H1 (cell line): Measurements from ENCODE around the gene MYLK. TPM values are rescaled to one million over a fixed set of nuclear protein-coding genes. Genes with fewer than 3 reads are reported as not detected.

Experiments used
- CTCF ChIA-PET: fragments of 300-600 bp; sonication (Branson Sonifier 250); formaldehyde crosslinking; loops from one replicate; lab custom pipeline; 2021; ENCODE audit not compliant: partially characterized antibody; lab: Charles Lee
- POLR2A ChIA-PET: fragments of 300-600 bp; sonication (Branson Sonifier 250); formaldehyde crosslinking; loops from one replicate; lab custom pipeline; 2021; ENCODE audit warnings: inconsistent platforms; ENCODE audit not compliant: partially characterized antibody; lab: Charles Lee
- DNase-seq, 2 experiments: peaks; one replicate each; pipeline versions ENCODE4 v3.0.0 to v3.0.0-alpha.2; 2010 to 2022; ENCODE audit warnings: low spot score in 2 of 2, low read depth in 1 of 2, mixed read lengths in 1 of 2
- FAIRE-seq: peaks from 2 replicates; lab custom pipeline; 2011; peaks lifted over from hg19 to GRCh38; lab: Jason Lieb, UNC
- H2AFZ ChIP-seq: 2 replicates; pipeline ENCODE4 v1.8.1; 2012; ENCODE audit warnings: low read length, inconsistent platforms
- H2AK5ac ChIP-seq: 2 replicates; pipeline ENCODE4 v1.6.1; 2013; ENCODE audit warnings: low read depth, low read length
- H2BK120ac ChIP-seq: replicated peaks from 2 replicates; pipeline ENCODE3; 2013; ENCODE audit warnings: low read depth, low read length, inconsistent platforms
- H2BK12ac ChIP-seq: 2 replicates; pipeline ENCODE4 v1.6.1; 2013; ENCODE audit warnings: low read depth, low read length
- H2BK15ac ChIP-seq: 2 replicates; pipeline ENCODE4 v1.6.1; 2013; ENCODE audit warnings: low read length
- H2BK20ac ChIP-seq: 2 replicates; pipeline ENCODE4 v1.6.1; 2013; ENCODE audit warnings: low read length
- H2BK5ac ChIP-seq: 2 replicates; pipeline ENCODE4 v1.6.1; 2013; ENCODE audit warnings: low read depth, low read length
- H3K14ac ChIP-seq: 2 replicates; pipeline ENCODE4 v1.6.1; 2013; ENCODE audit warnings: inconsistent platforms; ENCODE audit not compliant: insufficient read length
- H3K18ac ChIP-seq: 2 replicates; pipeline ENCODE4 v1.6.1; 2013; ENCODE audit warnings: low read length; ENCODE audit errors: extremely low read depth
- H3K23ac ChIP-seq: 2 replicates; pipeline ENCODE4 v1.6.1; 2013; ENCODE audit warnings: inconsistent platforms; ENCODE audit not compliant: insufficient read length
- H3K23me2 ChIP-seq: 2 replicates; pipeline ENCODE4 v1.6.1; 2013; ENCODE audit warnings: low read depth, low read length
- H3K27ac ChIP-seq: 2 replicates; pipeline ENCODE4 v1.6.1; 2011; ENCODE audit warnings: low read depth, low read length, inconsistent platforms
- H3K27me3 ChIP-seq, 4 experiments: replicated peaks in 1 of 4; 1 replicate in 1 of 4; 2 replicates in 3 of 4; pipeline versions ENCODE4 v1.6.1 to v1.8.1; 2011 to 2013; ENCODE audit warnings: low read length in 3 of 4, mild to moderate bottlenecking in 3 of 4, inconsistent platforms in 2 of 4, mixed read lengths in 2 of 4, moderate library complexity in 1 of 4; ENCODE audit not compliant: control insufficient read depth in 3 of 4, insufficient read depth in 3 of 4; ENCODE audit errors: extremely low read depth in 1 of 4
- H3K36me3 ChIP-seq, 4 experiments: 2 replicates each; pipeline versions ENCODE4 v1.6.1 to v1.8.1; 2011 to 2013; ENCODE audit warnings: mild to moderate bottlenecking in 4 of 4, low read length in 3 of 4, moderate library complexity in 2 of 4, control low read depth in 1 of 4, inconsistent platforms in 1 of 4; ENCODE audit not compliant: insufficient read depth in 4 of 4, control insufficient read depth in 2 of 4
- H3K4ac ChIP-seq: replicated peaks from 2 replicates; pipeline ENCODE3; 2013; ENCODE audit warnings: low read length, low read depth, mixed read lengths, inconsistent platforms; ENCODE audit not compliant: insufficient read length
- H3K4me1 ChIP-seq, 4 experiments: replicated peaks in 1 of 4; 1 replicate in 1 of 4; 2 replicates in 3 of 4; pipeline versions ENCODE4 v1.6.1 to v1.8.1; 2011 to 2013; ENCODE audit warnings: low read length in 3 of 4, inconsistent platforms in 2 of 4, mixed read lengths in 1 of 4; ENCODE audit not compliant: insufficient read depth in 4 of 4, control insufficient read depth in 3 of 4
- H3K4me2 ChIP-seq, 2 experiments: 2 replicates each; pipeline versions ENCODE4 v1.6.1 to v1.8.1; 2011 to 2013; ENCODE audit warnings: low read depth in 2 of 2, low read length in 2 of 2, control low read depth in 1 of 2, inconsistent platforms in 1 of 2, mild to moderate bottlenecking in 1 of 2; ENCODE audit not compliant: insufficient read depth in 1 of 2
- H3K4me3 ChIP-seq, 4 experiments: fragments of 200-600, 300-600 bp in 1 of 4; sonication (generic), shearing (Covaris generic), sonication (Bioruptor Twin) in 1 of 4; 2 replicates each; pipeline versions ENCODE4 v1.5.1 to v1.8.1; 2011 to 2016; ENCODE audit warnings: low read length in 4 of 4, low read depth in 3 of 4, control low read depth in 2 of 4, inconsistent platforms in 2 of 4, mild to moderate bottlenecking in 2 of 4, mixed read lengths in 1 of 4, moderate library complexity in 1 of 4; ENCODE audit not compliant: insufficient read depth in 2 of 4; ENCODE audit errors: extremely low read depth in 1 of 4
- H3K56ac ChIP-seq: replicated peaks from 2 replicates; pipeline ENCODE3; 2013; ENCODE audit warnings: low read depth, mild to moderate bottlenecking, mixed read lengths, low read length, inconsistent platforms; ENCODE audit not compliant: insufficient read length
- H3K79me1 ChIP-seq: 2 replicates; pipeline ENCODE4 v1.6.1; 2013; ENCODE audit warnings: low read depth, low read length, control low read depth
- H3K79me2 ChIP-seq, 2 experiments: 2 replicates each; pipeline versions ENCODE4 v1.6.1 to v1.8.1; 2012 to 2013; ENCODE audit warnings: low read length in 2 of 2, mild to moderate bottlenecking in 2 of 2, inconsistent platforms in 1 of 2; ENCODE audit not compliant: insufficient read depth in 2 of 2, control insufficient read depth in 1 of 2
- H3K9ac ChIP-seq, 4 experiments: replicated peaks in 1 of 4; 1 replicate in 1 of 4; 2 replicates in 3 of 4; pipeline versions ENCODE4 v1.6.1 to v1.8.1; 2011 to 2013; ENCODE audit warnings: low read depth in 3 of 4, low read length in 3 of 4, control low read depth in 2 of 4, mild to moderate bottlenecking in 2 of 4, moderate library complexity in 2 of 4, inconsistent platforms in 1 of 4; ENCODE audit errors: extremely low read depth in 1 of 4
- H3K9me3 ChIP-seq, 2 experiments: 2 replicates each; pipeline versions ENCODE4 v1.6.1 to v1.8.1; 2012 to 2013; ENCODE audit warnings: mild to moderate bottlenecking in 2 of 2, moderate library complexity in 2 of 2, control low read depth in 1 of 2, inconsistent platforms in 1 of 2, low read depth in 1 of 2, low read length in 1 of 2, mixed read lengths in 1 of 2; ENCODE audit not compliant: insufficient read depth in 2 of 2
- H4K20me1 ChIP-seq, 2 experiments: replicated peaks in 1 of 2; 2 replicates each; pipeline versions ENCODE3 to v1.8.1; 2011 to 2013; ENCODE audit warnings: inconsistent platforms in 2 of 2, low read length in 2 of 2, mild to moderate bottlenecking in 1 of 2; ENCODE audit not compliant: insufficient read depth in 2 of 2, control insufficient read depth in 1 of 2
- H4K5ac ChIP-seq: 2 replicates; pipeline ENCODE4 v1.6.1; 2013; ENCODE audit warnings: low read length, low read depth, mixed read lengths, inconsistent platforms; ENCODE audit not compliant: insufficient read length
- H4K8ac ChIP-seq: 2 replicates; pipeline ENCODE4 v1.8.0; 2013; ENCODE audit warnings: mild to moderate bottlenecking, moderate library complexity, low read length, inconsistent platforms; ENCODE audit not compliant: insufficient read depth; ENCODE audit errors: extremely low read depth
- H4K91ac ChIP-seq: replicated peaks from 2 replicates; pipeline ENCODE3; 2013; ENCODE audit warnings: low read length, mixed read lengths, inconsistent platforms; ENCODE audit not compliant: insufficient read length
- ASH2L ChIP-seq: fragments of 200-600, 300-600 bp; sonication (generic); IDR thresholded peaks from one replicate; pipeline ENCODE4 v1.7.1; 2017; ENCODE audit warnings: low read length
- CEBPB ChIP-seq: IDR thresholded peaks from 2 replicates; pipeline ENCODE4 v1.6.1; 2012; ENCODE audit warnings: low read depth, low read length
- CHD1 ChIP-seq: IDR thresholded peaks from 2 replicates; pipeline ENCODE4 v1.6.1; 2012; ENCODE audit warnings: low read depth, low read length, improper control_type of control experiment
- POLR2A ChIP-seq, 2 experiments: IDR thresholded peaks; 1 replicate in 1 of 2; 2 replicates in 1 of 2; pipeline ENCODE4 v1.6.1; 2011; ENCODE audit warnings: low read depth in 2 of 2, low read length in 2 of 2, mild to moderate bottlenecking in 2 of 2; ENCODE audit errors: control extremely low read depth in 1 of 2
- POU5F1 ChIP-seq: IDR thresholded peaks from 2 replicates; pipeline ENCODE4 v1.6.1; 2011; ENCODE audit warnings: low read depth, mild to moderate bottlenecking, low read length, moderate library complexity
- RFX5 ChIP-seq: IDR thresholded peaks from 2 replicates; pipeline ENCODE4 v1.6.1; 2011; ENCODE audit warnings: low read depth, low read length, improper control_type of control experiment, borderline replicate concordance
- SP4 ChIP-seq: IDR thresholded peaks from 2 replicates; pipeline ENCODE4 v1.6.1; 2012; ENCODE audit warnings: low read length, inconsistent platforms
- SUZ12 ChIP-seq: fragments of 200-600 bp; sonication (generic); IDR thresholded peaks from 2 replicates; pipeline ENCODE4 v1.6.1; 2012; ENCODE audit warnings: mild to moderate bottlenecking, inconsistent platforms, low read length, moderate library complexity, mixed read lengths
- ZNF274 ChIP-seq: IDR thresholded peaks from 2 replicates; pipeline ENCODE4 v1.7.0; 2012; ENCODE audit warnings: low read length, borderline replicate concordance; ENCODE audit errors: extremely low read depth
- WGBS, 2 experiments: shearing (Covaris generic) in 1 of 2; methylation state at CpG; one replicate each; pipeline versions ENCODE4 v1.1.6 to v1.1.7; 2013 to 2015; ENCODE audit warnings: low lambda C conversion rate in 2 of 2, mixed read lengths in 2 of 2, inconsistent platforms in 1 of 2, low coverage in 1 of 2, missing lambda C conversion rate in 1 of 2; ENCODE audit not compliant: insufficient replicate concordance in 2 of 2, insufficient coverage in 1 of 2, insufficient read length in 1 of 2; ENCODE audit errors: extremely low coverage in 1 of 2, missing lambda C conversion rate in 1 of 2; 5-methylcytosine and 5-hydroxymethylcytosine counted together
- polyA plus RNA-seq, 7 experiments: library from polyadenylated mRNA; depleted of rRNA in 3 of 7; stranded (reverse) in 5 of 7; unstranded in 2 of 7; fragments of >200 nt in 5 of 7; fragments of 200-250 nt in 2 of 7; gene quantifications; 1 replicate in 5 of 7; 2 replicates in 1 of 7; 4 replicates in 1 of 7; pipeline versions ENCODE4 v1.2.1 to v1.2.3, GENCODE V29; 2011 to 2013; ENCODE audit warnings: missing spikeins in 2 of 7, mixed read lengths in 2 of 7
- total RNA-seq: library from RNA; stranded (reverse); fragmentation: NEBNext Ultra II Directional; extraction: Animal tissue kit (Norgen Biotek cat#: 25700); gene quantifications from 2 replicates; pipeline ENCODE4 v1.2.1, GENCODE V29; 2021
- TF ChIP-seq, protein P1 (sequence below), 3 experiments: IDR thresholded peaks; 1 replicate in 2 of 3; 2 replicates in 1 of 3; pipeline versions ENCODE4 v1.5.1 to v1.6.1; 2011; ENCODE audit warnings: low read length in 3 of 3, mild to moderate bottlenecking in 3 of 3, inconsistent platforms in 2 of 3, low read depth in 1 of 3, moderate library complexity in 1 of 3; ENCODE audit not compliant: insufficient read depth in 1 of 3; ENCODE audit errors: control extremely low read depth in 1 of 3
- TF ChIP-seq, protein P2 (sequence below): IDR thresholded peaks from 2 replicates; pipeline ENCODE4 v1.6.1; 2012; ENCODE audit warnings: inconsistent platforms

Gene MYLK
- total and polyA plus RNA-seq, 2 of the 8 experiments (the other 6 are each of a cell fraction or from before 2014, with no cell fraction given): 11.6 to 21.3 TPM

DNA sequence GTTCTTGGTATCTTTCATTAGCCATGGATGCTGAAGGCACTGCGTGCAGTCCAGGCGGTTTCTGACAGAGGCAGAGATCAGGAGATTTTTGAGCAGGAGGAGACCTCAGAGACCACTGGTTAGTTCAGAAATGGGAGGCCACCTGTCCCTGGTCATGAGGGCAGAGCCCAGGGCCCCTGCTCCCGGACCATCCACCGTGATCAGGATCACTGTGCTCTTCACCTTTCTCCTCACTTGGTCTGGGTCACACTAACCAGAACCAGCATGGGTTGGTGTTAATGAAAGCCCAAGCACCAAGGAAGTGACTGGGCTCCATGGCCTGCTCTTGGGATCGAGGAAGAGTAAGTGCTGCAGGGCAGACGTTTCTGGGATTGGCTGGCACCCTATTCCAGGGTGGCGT lies 257.3 kb downstream of the MYLK start:
- H4K91ac ChIP-seq: no peak overlapping the region
- FAIRE-seq: no peak
- no peak overlapping the region for H3K4ac ChIP-seq
- H3K9me3 ChIP-seq: no peaks in the 10 kb centered on the region
- H3K79me1 ChIP-seq: no peaks in the 10 kb centered on the region
- H4K8ac ChIP-seq: no peak overlapping the region; the same call in 1 of the 2 replicates
- no peak overlapping the region for H3K56ac ChIP-seq
- TF ChIP-seq SP4 (no peak), ZNF274 (no peak), POU5F1 (no peak), ASH2L (no peak), RFX5 (no peak), CEBPB (no peak), SUZ12 (no peak), CHD1 (no peak), POLR2A (IDR thresholded peaks at IDR 0.05; ENCODE audit: control extremely low read depth in 1 of 2, low read depth in 2 of 2, low read length in 2 of 2) (no peak)
- TF ChIP-seq, protein P1, sequence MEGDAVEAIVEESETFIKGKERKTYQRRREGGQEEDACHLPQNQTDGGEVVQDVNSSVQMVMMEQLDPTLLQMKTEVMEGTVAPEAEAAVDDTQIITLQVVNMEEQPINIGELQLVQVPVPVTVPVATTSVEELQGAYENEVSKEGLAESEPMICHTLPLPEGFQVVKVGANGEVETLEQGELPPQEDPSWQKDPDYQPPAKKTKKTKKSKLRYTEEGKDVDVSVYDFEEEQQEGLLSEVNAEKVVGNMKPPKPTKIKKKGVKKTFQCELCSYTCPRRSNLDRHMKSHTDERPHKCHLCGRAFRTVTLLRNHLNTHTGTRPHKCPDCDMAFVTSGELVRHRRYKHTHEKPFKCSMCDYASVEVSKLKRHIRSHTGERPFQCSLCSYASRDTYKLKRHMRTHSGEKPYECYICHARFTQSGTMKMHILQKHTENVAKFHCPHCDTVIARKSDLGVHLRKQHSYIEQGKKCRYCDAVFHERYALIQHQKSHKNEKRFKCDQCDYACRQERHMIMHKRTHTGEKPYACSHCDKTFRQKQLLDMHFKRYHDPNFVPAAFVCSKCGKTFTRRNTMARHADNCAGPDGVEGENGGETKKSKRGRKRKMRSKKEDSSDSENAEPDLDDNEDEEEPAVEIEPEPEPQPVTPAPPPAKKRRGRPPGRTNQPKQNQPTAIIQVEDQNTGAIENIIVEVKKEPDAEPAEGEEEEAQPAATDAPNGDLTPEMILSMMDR (IDR thresholded peaks at IDR 0.05; ENCODE audit: control extremely low read depth in 1 of 3, insufficient read depth in 1 of 3, low read depth in 1 of 3, low read length in 3 of 3): no peak
- TF ChIP-seq, protein P2, sequence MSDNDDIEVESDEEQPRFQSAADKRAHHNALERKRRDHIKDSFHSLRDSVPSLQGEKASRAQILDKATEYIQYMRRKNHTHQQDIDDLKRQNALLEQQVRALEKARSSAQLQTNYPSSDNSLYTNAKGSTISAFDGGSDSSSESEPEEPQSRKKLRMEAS: no peak
- TF ChIP-seq, all 59 proteins: peak for 0
- no peak overlapping the region for H2BK12ac ChIP-seq
- no peak overlapping the region for H2BK15ac ChIP-seq
- H3K4me3 ChIP-seq: no peak overlapping the region
- H3K79me2 ChIP-seq: no peaks in the 10 kb centered on the region
- no peak overlapping the region for H2BK120ac ChIP-seq
- H3K27me3 ChIP-seq: no peaks in the 10 kb centered on the region
- no peaks in the 10 kb centered on the region for H4K20me1 ChIP-seq
- no peak overlapping the region for H3K18ac ChIP-seq
- 91% methylated on average over 7 of the region's 7 CpGs; no CpG with 5 or more reads in 1 of the 2 experiments for WGBS, 2 experiments
- H2AFZ ChIP-seq: no peak overlapping the region
- H3K36me3 ChIP-seq: no peaks in the 10 kb centered on the region
- H3K27ac ChIP-seq: no peak overlapping the region
- H3K23me2 ChIP-seq: no peaks in the 10 kb centered on the region
- ChIA-PET POLR2A (no interaction called here), CTCF (no interaction called here)
- no peak overlapping the region for H2AK5ac ChIP-seq
- no peak for DNase-seq
- no peaks in the 10 kb centered on the region; a peak in 1 of 7 replicates for H3K4me1 ChIP-seq
- no peak overlapping the region for H3K4me2 ChIP-seq
- no peak overlapping the region for H4K5ac ChIP-seq
- H2BK5ac ChIP-seq: no peak overlapping the region
- no peak overlapping the region for H2BK20ac ChIP-seq
- no peak overlapping the region for H3K14ac ChIP-seq
- no peak overlapping the region for H3K9ac ChIP-seq
- H3K23ac ChIP-seq: no peak overlapping the region
